PC-3 (cell line): ENCODE results near the gene HIP1R.

Source experiments
- EZH2 ChIP-seq: fragments of 300-600 bp; sonication (generic); IDR thresholded peaks from one replicate; pipeline ENCODE4 v1.6.1; 2017; ENCODE audit warnings: antibody characterized with exemption, mild to moderate bottlenecking, low read length; ENCODE audit not compliant: unreplicated experiment
- EZH2phosphoT487 ChIP-seq: fragments of 300-600 bp; sonication (generic); IDR thresholded peaks from 2 replicates; pipeline ENCODE4 v1.6.1; 2018; ENCODE audit warnings: mild to moderate bottlenecking, antibody characterized with exemption, low read length, borderline replicate concordance
- TF ChIP-seq, protein P1 (sequence below): fragments of 300-600 bp; sonication (generic); conservative IDR thresholded peaks from 2 replicates; pipeline ENCODE4 v1.5.1; 2017; ENCODE audit warnings: antibody characterized with exemption, low read depth, mild to moderate bottlenecking, low read length

- TF ChIP-seq, protein P1, sequence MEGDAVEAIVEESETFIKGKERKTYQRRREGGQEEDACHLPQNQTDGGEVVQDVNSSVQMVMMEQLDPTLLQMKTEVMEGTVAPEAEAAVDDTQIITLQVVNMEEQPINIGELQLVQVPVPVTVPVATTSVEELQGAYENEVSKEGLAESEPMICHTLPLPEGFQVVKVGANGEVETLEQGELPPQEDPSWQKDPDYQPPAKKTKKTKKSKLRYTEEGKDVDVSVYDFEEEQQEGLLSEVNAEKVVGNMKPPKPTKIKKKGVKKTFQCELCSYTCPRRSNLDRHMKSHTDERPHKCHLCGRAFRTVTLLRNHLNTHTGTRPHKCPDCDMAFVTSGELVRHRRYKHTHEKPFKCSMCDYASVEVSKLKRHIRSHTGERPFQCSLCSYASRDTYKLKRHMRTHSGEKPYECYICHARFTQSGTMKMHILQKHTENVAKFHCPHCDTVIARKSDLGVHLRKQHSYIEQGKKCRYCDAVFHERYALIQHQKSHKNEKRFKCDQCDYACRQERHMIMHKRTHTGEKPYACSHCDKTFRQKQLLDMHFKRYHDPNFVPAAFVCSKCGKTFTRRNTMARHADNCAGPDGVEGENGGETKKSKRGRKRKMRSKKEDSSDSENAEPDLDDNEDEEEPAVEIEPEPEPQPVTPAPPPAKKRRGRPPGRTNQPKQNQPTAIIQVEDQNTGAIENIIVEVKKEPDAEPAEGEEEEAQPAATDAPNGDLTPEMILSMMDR: no peak
- no peak for TF ChIP-seq EZH2
- no peak for TF ChIP-seq EZH2phosphoT487
Observed at GRCh38 chr12:122864894-122865253, 29.6 kb downstream of the HIP1R start.
